HEK293 (cell line): ENCODE results near the gene NMNAT3.
"Not testable (repeated sequence)": the region's sequence is repeated elsewhere in the genome, so short reads cannot be mapped to it uniquely, and the experiment has no call there.

Source experiments
- CTCF ChIP-seq: fragments of 450-650 bp; formaldehyde crosslinking; IDR thresholded peaks from 2 replicates; pipeline ENCODE4 v1.5.1; 2016; ENCODE audit warnings: missing biosample characterization, missing genetic modification characterization
- ZNF792 ChIP-seq: fragments of 450-650 bp; formaldehyde crosslinking; IDR thresholded peaks from 2 replicates; pipeline ENCODE4 v1.5.1; 2016; ENCODE audit warnings: missing biosample characterization, missing genetic modification characterization
- TF ChIP-seq, protein P1 (sequence below): fragments of 450-650 bp; formaldehyde crosslinking; IDR thresholded peaks from 2 replicates; pipeline ENCODE4 v1.5.1; 2016; ENCODE audit warnings: missing biosample characterization, missing genetic modification characterization

GRCh38 chr3:139583651-139584050 lies 94.1 kb downstream of the NMNAT3 start:
- TF ChIP-seq CTCF, ZNF792 (tag by site-specific recombination): not testable (repeated sequence)
- TF ChIP-seq, protein P1, sequence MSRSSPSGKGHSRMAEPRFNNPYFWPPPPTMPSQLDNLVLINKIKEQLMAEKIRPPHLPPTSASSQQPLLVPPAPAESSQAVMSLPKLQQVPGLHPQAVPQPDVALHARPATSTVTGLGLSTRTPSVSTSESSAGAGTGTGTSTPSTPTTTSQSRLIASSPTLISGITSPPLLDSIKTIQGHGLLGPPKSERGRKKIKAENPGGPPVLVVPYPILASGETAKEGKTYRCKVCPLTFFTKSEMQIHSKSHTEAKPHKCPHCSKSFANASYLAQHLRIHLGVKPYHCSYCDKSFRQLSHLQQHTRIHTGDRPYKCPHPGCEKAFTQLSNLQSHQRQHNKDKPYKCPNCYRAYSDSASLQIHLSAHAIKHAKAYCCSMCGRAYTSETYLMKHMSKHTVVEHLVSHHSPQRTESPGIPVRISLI (tag by site-specific recombination): not testable (repeated sequence)
